ENCODE data around the gene ATOX1. TPM values are rescaled to one million over a fixed set of nuclear protein-coding genes. Genes with fewer than 3 reads are reported as not detected.

ATOX1 gene
- total and polyA plus RNA-seq, 2 of the 8 experiments (the other 6 are each of a cell fraction or from before 2014, with no cell fraction given) = 79.9 to 232 TPM

GRCh38 chr5:151800532-151800931 is 42.1 kb upstream of the ATOX1 start:
- H3K27ac ChIP-seq (ENCODE audit: low read depth, low read length) = no peak overlapping the region
- no peaks in the 10 kb centered on the region for H3K79me1 ChIP-seq (ENCODE audit: low read depth, low read length)
- peaks cover 3 to 85% of the 10 kb centered on the region in 2 experiments; a peak in 3 of 4 replicates for H3K79me2 ChIP-seq (ENCODE audit: control insufficient read depth in 1 of 2, insufficient read depth in 2 of 2, low read length in 2 of 2)
- WGBS, 2 experiments (ENCODE audit: extremely low coverage in 1 of 2, insufficient coverage in 1 of 2, insufficient read length in 1 of 2, insufficient replicate concordance in 2 of 2, low coverage in 1 of 2, low lambda C conversion rate in 2 of 2, missing lambda C conversion rate in 1 of 2) = 96% methylated on average over 2 of the region's 2 CpGs; no CpG with 5 or more reads in 1 of the 2 experiments
- H3K4me2 ChIP-seq (ENCODE audit: insufficient read depth in 1 of 2, low read depth in 2 of 2, low read length in 2 of 2) = no peak overlapping the region
- H4K8ac ChIP-seq (ENCODE audit: extremely low read depth, insufficient read depth, low read length) = no peak overlapping the region
- H4K91ac ChIP-seq (replicated peaks; ENCODE audit: insufficient read length, low read length) = no peak overlapping the region
- no peak overlapping the region for H3K56ac ChIP-seq (replicated peaks; ENCODE audit: insufficient read length, low read depth, low read length)
- H3K27me3 ChIP-seq (replicated peaks in 1 of 4; ENCODE audit: control insufficient read depth in 3 of 4, extremely low read depth in 1 of 4, insufficient read depth in 3 of 4, low read length in 3 of 4) = no peaks in the 10 kb centered on the region
- no peak overlapping the region for H2BK15ac ChIP-seq (ENCODE audit: low read length)
- DNase-seq (ENCODE audit: low read depth in 1 of 2, low spot score in 2 of 2) = no peak
- POLR2A ChIA-PET (ENCODE audit: partially characterized antibody) = interaction anchor here (0.9 to 7.4 kb wide), 5 partner anchors 9 to 171 kb away, joined by 3 to 50 read pairs (median 4); partner anchors contain the start of gene G3BP1
- H2BK120ac ChIP-seq (replicated peaks; ENCODE audit: low read depth, low read length) = no peak overlapping the region
- no peak overlapping the region for H4K5ac ChIP-seq (ENCODE audit: insufficient read length, low read depth, low read length)
- TF ChIP-seq JUN (IDR thresholded peaks at IDR 0.05; ENCODE audit: low read depth, low read length) = no peak
- no peak for TF ChIP-seq HDAC2 (IDR thresholded peaks at IDR 0.05; ENCODE audit: borderline replicate concordance in 1 of 2, low read depth in 2 of 2, low read length in 2 of 2)
- no peak for TF ChIP-seq RAD21 (IDR thresholded peaks at IDR 0.05 in 1 of 2, conservative IDR thresholded peaks at IDR 0.05 in 1 of 2; ENCODE audit: low read depth in 2 of 2, low read length in 2 of 2)
- no peak for TF ChIP-seq SIN3A (conservative IDR thresholded peaks at IDR 0.05 in 1 of 2, IDR thresholded peaks at IDR 0.05 in 1 of 2; ENCODE audit: low read depth in 1 of 2, low read length in 2 of 2)
- no peak for TF ChIP-seq RBBP5 (IDR thresholded peaks at IDR 0.05; ENCODE audit: borderline replicate concordance, low read depth, low read length)
- TF ChIP-seq, protein P1, sequence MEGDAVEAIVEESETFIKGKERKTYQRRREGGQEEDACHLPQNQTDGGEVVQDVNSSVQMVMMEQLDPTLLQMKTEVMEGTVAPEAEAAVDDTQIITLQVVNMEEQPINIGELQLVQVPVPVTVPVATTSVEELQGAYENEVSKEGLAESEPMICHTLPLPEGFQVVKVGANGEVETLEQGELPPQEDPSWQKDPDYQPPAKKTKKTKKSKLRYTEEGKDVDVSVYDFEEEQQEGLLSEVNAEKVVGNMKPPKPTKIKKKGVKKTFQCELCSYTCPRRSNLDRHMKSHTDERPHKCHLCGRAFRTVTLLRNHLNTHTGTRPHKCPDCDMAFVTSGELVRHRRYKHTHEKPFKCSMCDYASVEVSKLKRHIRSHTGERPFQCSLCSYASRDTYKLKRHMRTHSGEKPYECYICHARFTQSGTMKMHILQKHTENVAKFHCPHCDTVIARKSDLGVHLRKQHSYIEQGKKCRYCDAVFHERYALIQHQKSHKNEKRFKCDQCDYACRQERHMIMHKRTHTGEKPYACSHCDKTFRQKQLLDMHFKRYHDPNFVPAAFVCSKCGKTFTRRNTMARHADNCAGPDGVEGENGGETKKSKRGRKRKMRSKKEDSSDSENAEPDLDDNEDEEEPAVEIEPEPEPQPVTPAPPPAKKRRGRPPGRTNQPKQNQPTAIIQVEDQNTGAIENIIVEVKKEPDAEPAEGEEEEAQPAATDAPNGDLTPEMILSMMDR (IDR thresholded peaks at IDR 0.05; ENCODE audit: control extremely low read depth in 1 of 3, insufficient read depth in 1 of 3, low read depth in 1 of 3, low read length in 3 of 3) = no peak
- TF ChIP-seq CBX8 (IDR thresholded peaks at IDR 0.05; ENCODE audit: borderline replicate concordance, low read depth, low read length) = no peak
- peaks cover 2 to 7% of the 10 kb centered on the region in 2 experiments for H4K20me1 ChIP-seq (replicated peaks in 1 of 2; ENCODE audit: control insufficient read depth in 1 of 2, insufficient read depth in 2 of 2, low read length in 2 of 2)
- no peak overlapping the region for H3K14ac ChIP-seq (ENCODE audit: insufficient read length)
- H3K36me3 ChIP-seq (ENCODE audit: control insufficient read depth in 2 of 4, insufficient read depth in 4 of 4, low read length in 3 of 4) = peaks cover 30 to 95% (median 65%) of the 10 kb centered on the region in 4 experiments
- H2BK12ac ChIP-seq (ENCODE audit: low read depth, low read length) = no peak overlapping the region
- FAIRE-seq = no peak
- no peak overlapping the region for H3K9ac ChIP-seq (replicated peaks in 1 of 4; ENCODE audit: extremely low read depth in 1 of 4, low read depth in 3 of 4, low read length in 3 of 4)
- H2BK20ac ChIP-seq (ENCODE audit: low read length) = no peak overlapping the region
- H2BK5ac ChIP-seq (ENCODE audit: low read depth, low read length) = no peak overlapping the region
- no peaks in the 10 kb centered on the region for H3K23me2 ChIP-seq (ENCODE audit: low read depth, low read length)
- no peak overlapping the region for H2AFZ ChIP-seq (ENCODE audit: low read length)
- H3K4me3 ChIP-seq (ENCODE audit: extremely low read depth in 1 of 4, insufficient read depth in 2 of 4, low read depth in 3 of 4, low read length in 4 of 4) = no peak overlapping the region
- H3K4ac ChIP-seq (replicated peaks; ENCODE audit: insufficient read length, low read depth, low read length) = no peak overlapping the region
- no peak overlapping the region for H2AK5ac ChIP-seq (ENCODE audit: low read depth, low read length)
- no peak overlapping the region for H3K23ac ChIP-seq (ENCODE audit: insufficient read length)
- CTCF ChIA-PET (ENCODE audit: partially characterized antibody) = interaction anchor here (1.2 to 2.4 kb wide), 2 partner anchors 16 to 24 kb away, joined by 3 to 10 read pairs; no protein-coding TSS in a partner anchor
- H3K9me3 ChIP-seq (ENCODE audit: insufficient read depth in 2 of 2, low read depth in 1 of 2, low read length in 1 of 2) = no peaks in the 10 kb centered on the region
- no peak overlapping the region for H3K18ac ChIP-seq (ENCODE audit: extremely low read depth, low read length)
- no peaks in the 10 kb centered on the region for H3K4me1 ChIP-seq (replicated peaks in 1 of 4; ENCODE audit: control insufficient read depth in 3 of 4, insufficient read depth in 4 of 4, low read length in 3 of 4)

Measured in H1 (cell line).